ENCODE data around the gene BAZ2A.

DNA sequence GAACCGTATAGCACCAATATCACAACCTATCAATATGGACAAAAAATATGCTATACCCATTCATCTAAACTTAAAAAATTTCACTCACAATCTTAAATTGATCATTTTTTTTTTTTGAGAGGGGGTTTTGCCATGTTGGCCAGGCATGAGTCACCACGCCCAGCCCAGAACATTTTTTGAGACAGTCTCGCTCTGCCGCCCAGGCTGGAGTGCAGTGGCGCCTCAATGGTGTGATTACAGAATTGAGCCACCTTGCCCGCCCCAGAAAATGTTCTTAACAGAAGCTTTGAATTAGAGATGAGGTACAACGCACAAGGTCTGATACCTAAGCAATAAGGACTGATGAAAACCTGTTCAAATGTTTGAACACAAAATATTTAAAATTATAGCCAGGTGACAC lies 31.4 kb upstream of the BAZ2A start:
- TF ChIP-seq YY1 (IDR thresholded peaks at IDR 0.05; ENCODE audit: insufficient read depth, insufficient read length) (no peak), SUZ12 (IDR thresholded peaks at IDR 0.05; ENCODE audit: extremely low read depth, insufficient read depth, insufficient read length) (no peak)
